PC-3 (cell line): Measurements from ENCODE around the gene ARL5C. TPM values are rescaled to one million over a fixed set of nuclear protein-coding genes. Genes with fewer than 3 reads are reported as not detected.

Experiments
- ATAC-seq: fragments of 200-7000 bp; cut with Tn5 transposase; 2 replicates; pipeline ENCODE4 v1.9.1; 2020; ENCODE audit warnings: mild to moderate bottlenecking, moderate library complexity
- BruUV-seq: library from RNA; stranded (reverse); fragments of 400-500 nt; replicated peaks from 2 replicates; lab custom pipeline; 2021; lab: Mats Ljungman, UMichigan
- CTCF ChIA-PET: fragments of 300-600 bp; sonication (Branson Sonifier 250); formaldehyde crosslinking; loops from one replicate; lab custom pipeline; 2022; ENCODE audit warnings: antibody characterized with exemption; lab: Charles Lee
- POLR2A ChIA-PET: fragments of 300-600 bp; sonication (Branson Sonifier 250); formaldehyde crosslinking; loops from one replicate; lab custom pipeline; 2022; ENCODE audit warnings: antibody characterized with exemption; ENCODE audit not compliant: unreplicated experiment; lab: Charles Lee
- DNase-seq: peaks from one replicate; pipeline ENCODE4 v3.0.0-alpha.2; 2015
- H2AFZ ChIP-seq: fragments of 300-600 bp; sonication (generic); 2 replicates; pipeline ENCODE4 v1.6.0; 2016; ENCODE audit warnings: antibody characterized with exemption, low read length
- H3F3A ChIP-seq: fragments of 300-600 bp; sonication (generic); one replicate; pipeline ENCODE4 v1.6.0; 2017; ENCODE audit warnings: antibody characterized with exemption, low read length, control low read depth, mild to moderate bottlenecking; ENCODE audit not compliant: unreplicated experiment
- H3K27ac ChIP-seq: fragments of 300-600 bp; sonication (generic); 2 replicates; pipeline ENCODE4 v1.5.1; 2016; ENCODE audit warnings: mild to moderate bottlenecking, low read length
- H3K27me3 ChIP-seq: fragments of 300-600 bp; sonication (generic); 2 replicates; pipeline ENCODE4 v1.6.1; 2016; ENCODE audit warnings: low read length, mixed read lengths
- H3K36me3 ChIP-seq: fragments of 300-600 bp; sonication (generic); 2 replicates; pipeline ENCODE4 v1.6.1; 2016; ENCODE audit warnings: low read depth, mixed run types, low read length, mixed read lengths
- H3K4me1 ChIP-seq: fragments of 300-600 bp; sonication (generic); 2 replicates; pipeline ENCODE4 v1.5.1; 2016; ENCODE audit warnings: low read length; ENCODE audit not compliant: insufficient read depth
- H3K4me2 ChIP-seq: fragments of 300-600 bp; sonication (generic); 2 replicates; pipeline ENCODE4 v1.6.0; 2016; ENCODE audit warnings: low read length
- H3K4me3 ChIP-seq: fragments of 300-600 bp; sonication (generic); 2 replicates; pipeline ENCODE4 v1.5.1; 2016; ENCODE audit warnings: mild to moderate bottlenecking, low read length, mixed read lengths
- H3K79me2 ChIP-seq: fragments of 300-600 bp; sonication (generic); 2 replicates; pipeline ENCODE4 v1.6.1; 2017; ENCODE audit warnings: low read length, mixed read lengths
- H3K9ac ChIP-seq: fragments of 300-600 bp; sonication (generic); 2 replicates; pipeline ENCODE4 v1.6.0; 2016; ENCODE audit warnings: mild to moderate bottlenecking, low read length
- H3K9me2 ChIP-seq: fragments of 300-600 bp; sonication (generic); replicated peaks from 2 replicates; pipeline ENCODE4 v1.6.1; 2016; ENCODE audit warnings: mixed run types, low read length, mixed read lengths
- H3K9me3 ChIP-seq: fragments of 300-600 bp; sonication (generic); 2 replicates; pipeline ENCODE4 v1.6.1; 2016; ENCODE audit warnings: low read length, mixed read lengths
- H4K20me1 ChIP-seq: fragments of 300-600 bp; sonication (generic); 2 replicates; pipeline ENCODE4 v1.6.1; 2016; ENCODE audit warnings: low read length, mixed read lengths
- EZH2 ChIP-seq: fragments of 300-600 bp; sonication (generic); IDR thresholded peaks from one replicate; pipeline ENCODE4 v1.6.1; 2017; ENCODE audit warnings: antibody characterized with exemption, mild to moderate bottlenecking, low read length; ENCODE audit not compliant: unreplicated experiment
- EZH2phosphoT487 ChIP-seq: fragments of 300-600 bp; sonication (generic); IDR thresholded peaks from 2 replicates; pipeline ENCODE4 v1.6.1; 2018; ENCODE audit warnings: mild to moderate bottlenecking, antibody characterized with exemption, low read length, borderline replicate concordance
- intact Hi-C: fragments of 100-400 bp; cut with micrococcal nuclease; formaldehyde crosslinking; loops from 2 replicates; pipeline ENCODE4 v1.9.0; 2023
- total RNA-seq: library from RNA; depleted of rRNA; stranded (reverse); fragments of >200 nt; gene quantifications from 2 replicates; pipeline ENCODE4 v1.2.3, GENCODE V29; 2014
- TF ChIP-seq, protein P1 (sequence below): fragments of 300-600 bp; sonication (generic); conservative IDR thresholded peaks from 2 replicates; pipeline ENCODE4 v1.5.1; 2017; ENCODE audit warnings: antibody characterized with exemption, low read depth, mild to moderate bottlenecking, low read length

ARL5C gene
- total RNA-seq, 1 experiment from 2014 or later: not detected

DNA sequence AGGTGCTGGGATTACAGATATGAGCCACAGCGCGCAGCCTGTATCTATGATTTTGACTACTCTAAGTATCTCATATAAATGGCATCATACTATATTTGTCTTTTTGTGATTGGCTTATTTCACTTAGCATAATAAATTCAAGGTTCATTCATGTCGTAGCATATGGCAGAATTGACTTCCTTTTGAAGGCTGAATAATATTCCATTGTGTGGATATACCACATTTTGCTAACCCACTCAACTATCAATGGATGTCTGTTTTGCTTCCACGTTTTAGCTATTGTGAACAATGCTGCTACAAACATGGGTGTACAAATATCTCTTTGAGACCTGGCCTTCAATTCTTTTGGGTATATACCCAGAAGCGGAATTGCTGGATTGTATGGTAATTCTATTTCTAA, 24.7 kb downstream of the ARL5C start:
- no peak for ATAC-seq
- Histone ChIP-seq H3K4me2 (no peak overlapping the region), H3F3A (no peaks in the 10 kb centered on the region), H3K9ac (no peak overlapping the region), H3K79me2 (no peaks in the 10 kb centered on the region), H3K27me3 (no peaks in the 10 kb centered on the region), H2AFZ (no peak overlapping the region), H3K4me1 (peaks cover 9% of the 10 kb centered on the region; the same call in 1 of the 2 replicates), H3K27ac (no peak overlapping the region), H3K9me3 (no peaks in the 10 kb centered on the region), H3K4me3 (no peak overlapping the region), H4K20me1 (no peaks in the 10 kb centered on the region), H3K9me2 (no peaks in the 10 kb centered on the region), H3K36me3 (no peaks in the 10 kb centered on the region)
- no peak for DNase-seq
- ChIA-PET POLR2A (no interaction called here), CTCF (no interaction called here)
- BruUV-seq: no TSS peak
- intact Hi-C loops: no loop called here
- TF ChIP-seq, protein P1, sequence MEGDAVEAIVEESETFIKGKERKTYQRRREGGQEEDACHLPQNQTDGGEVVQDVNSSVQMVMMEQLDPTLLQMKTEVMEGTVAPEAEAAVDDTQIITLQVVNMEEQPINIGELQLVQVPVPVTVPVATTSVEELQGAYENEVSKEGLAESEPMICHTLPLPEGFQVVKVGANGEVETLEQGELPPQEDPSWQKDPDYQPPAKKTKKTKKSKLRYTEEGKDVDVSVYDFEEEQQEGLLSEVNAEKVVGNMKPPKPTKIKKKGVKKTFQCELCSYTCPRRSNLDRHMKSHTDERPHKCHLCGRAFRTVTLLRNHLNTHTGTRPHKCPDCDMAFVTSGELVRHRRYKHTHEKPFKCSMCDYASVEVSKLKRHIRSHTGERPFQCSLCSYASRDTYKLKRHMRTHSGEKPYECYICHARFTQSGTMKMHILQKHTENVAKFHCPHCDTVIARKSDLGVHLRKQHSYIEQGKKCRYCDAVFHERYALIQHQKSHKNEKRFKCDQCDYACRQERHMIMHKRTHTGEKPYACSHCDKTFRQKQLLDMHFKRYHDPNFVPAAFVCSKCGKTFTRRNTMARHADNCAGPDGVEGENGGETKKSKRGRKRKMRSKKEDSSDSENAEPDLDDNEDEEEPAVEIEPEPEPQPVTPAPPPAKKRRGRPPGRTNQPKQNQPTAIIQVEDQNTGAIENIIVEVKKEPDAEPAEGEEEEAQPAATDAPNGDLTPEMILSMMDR: no peak
- TF ChIP-seq EZH2: no peak
- no peak for TF ChIP-seq EZH2phosphoT487

GRCh38 chr17:39139561-39139960, 26.4 kb downstream of the ARL5C start:
- Histone ChIP-seq H3F3A (no peaks in the 10 kb centered on the region), H3K79me2 (no peaks in the 10 kb centered on the region), H4K20me1 (no peaks in the 10 kb centered on the region), H3K9me3 (no peaks in the 10 kb centered on the region), H3K4me1 (peaks cover 9% of the 10 kb centered on the region; the same call in 1 of the 2 replicates), H3K9ac (no peak overlapping the region), H3K36me3 (no peaks in the 10 kb centered on the region), H2AFZ (no peak overlapping the region), H3K27ac (no peak overlapping the region), H3K4me2 (no peak overlapping the region), H3K27me3 (no peaks in the 10 kb centered on the region), H3K4me3 (no peak overlapping the region), H3K9me2 (no peaks in the 10 kb centered on the region)
- BruUV-seq: no TSS peak
- ChIA-PET CTCF (no interaction called here), POLR2A (no interaction called here)
- no peak for DNase-seq
- intact Hi-C loops: no loop called here
- no peak for ATAC-seq
- TF ChIP-seq, protein P1: no peak
- TF ChIP-seq EZH2phosphoT487 (no peak), EZH2 (no peak)

- H3K36me3 ChIP-seq: no peaks in the 10 kb centered on the region
- H3K4me3 ChIP-seq: no peak overlapping the region
- no peaks in the 10 kb centered on the region for H4K20me1 ChIP-seq
- peak; percentile 67 for ATAC-seq
- CTCF ChIA-PET: no interaction called here
- H3K27me3 ChIP-seq: no peaks in the 10 kb centered on the region
- H3F3A ChIP-seq: no peaks in the 10 kb centered on the region
- H3K27ac ChIP-seq: no peak overlapping the region
- no peaks in the 10 kb centered on the region for H3K9me2 ChIP-seq
- POLR2A ChIA-PET: no interaction called here
- no peak overlapping the region for H3K4me2 ChIP-seq
- no peaks in the 10 kb centered on the region for H3K9me3 ChIP-seq
- peaks cover 9% of the 10 kb centered on the region; the same call in 1 of the 2 replicates for H3K4me1 ChIP-seq
- intact Hi-C loops: no loop called here
- DNase-seq: peak; percentile 48
- BruUV-seq: no TSS peak
- H3K9ac ChIP-seq: no peak overlapping the region
- TF ChIP-seq EZH2 (no peak), EZH2phosphoT487 (no peak)
- TF ChIP-seq, protein P1: no peak
- no peak overlapping the region for H2AFZ ChIP-seq
- H3K79me2 ChIP-seq: no peaks in the 10 kb centered on the region
Measured at GRCh38 chr17:39139161-39139511, 26.8 kb downstream of the ARL5C start.
